ENCODE measurements around the gene ATP2A1. TPM values are rescaled to one million over a fixed set of nuclear protein-coding genes. Genes with fewer than 3 reads are reported as not detected.
"Not testable (repeated sequence)": the region's sequence is repeated elsewhere in the genome, so short reads cannot be mapped to it uniquely, and the experiment has no call there.

ATP2A1 gene
- total and polyA plus RNA-seq, 5 donors from 2014 or later: 1.4 TPM; not detected in 4

DNA sequence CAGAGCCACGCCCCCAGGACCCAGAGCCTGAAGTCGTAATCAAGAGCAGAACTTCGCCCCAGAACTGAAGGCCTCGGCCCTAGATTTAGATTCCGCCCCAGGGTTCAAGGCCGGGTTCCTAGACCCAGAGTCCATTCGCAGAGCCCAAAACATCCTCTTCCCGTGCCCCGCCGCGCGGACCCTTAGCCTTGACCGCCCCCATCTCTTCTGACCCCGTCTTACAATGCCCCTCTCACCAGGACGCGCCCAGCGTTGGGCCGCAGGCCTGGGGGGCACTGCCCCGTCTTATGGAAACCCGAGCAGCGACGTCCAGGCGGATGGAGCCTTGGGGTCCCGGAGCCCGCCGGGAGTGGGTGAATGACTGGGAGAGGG is 58.5 kb downstream of the ATP2A1 start:
- Histone ChIP-seq H3K4me3 (ENCODE audit: low read depth, low read length) (no peak overlapping the region), H3K9me3 (ENCODE audit: control insufficient read depth in 2 of 2, low read length in 2 of 2) (no peaks in the 10 kb centered on the region), H3K4me1 (ENCODE audit: control insufficient read depth, insufficient read depth, low read length, poor library complexity, severe bottlenecking) (peaks cover 9% of the 10 kb centered on the region), H3K27me3 (ENCODE audit: control insufficient read depth, insufficient read depth, low read length) (no peaks in the 10 kb centered on the region), H3K36me3 (ENCODE audit: control insufficient read depth, insufficient read depth, low read length) (no peaks in the 10 kb centered on the region), H3K27ac (ENCODE audit: insufficient read depth, low read length, poor library complexity, severe bottlenecking) (no peak overlapping the region)
- no peak for ATAC-seq (ENCODE audit: low read depth in 2 of 2)
- peaks cover 0 to 22% (median 14%) of the 10 kb centered on the region in 4 donors for H3K4me1 Mint-ChIP-seq
- DNase-seq: no peak
- H3K36me3 Mint-ChIP-seq: no peaks in the 10 kb centered on the region
- peak overlapping the region in 3 of 4 donors; percentile 31 to 80 (median 59) for H3K4me3 Mint-ChIP-seq
- no peaks in the 10 kb centered on the region for H3K9me3 Mint-ChIP-seq
- peak overlapping the region in 2 of 3 donors; percentile 43 to 52 for H3K27ac Mint-ChIP-seq
- peaks cover 22% of the 10 kb centered on the region for H3K27me3 Mint-ChIP-seq

DNA sequence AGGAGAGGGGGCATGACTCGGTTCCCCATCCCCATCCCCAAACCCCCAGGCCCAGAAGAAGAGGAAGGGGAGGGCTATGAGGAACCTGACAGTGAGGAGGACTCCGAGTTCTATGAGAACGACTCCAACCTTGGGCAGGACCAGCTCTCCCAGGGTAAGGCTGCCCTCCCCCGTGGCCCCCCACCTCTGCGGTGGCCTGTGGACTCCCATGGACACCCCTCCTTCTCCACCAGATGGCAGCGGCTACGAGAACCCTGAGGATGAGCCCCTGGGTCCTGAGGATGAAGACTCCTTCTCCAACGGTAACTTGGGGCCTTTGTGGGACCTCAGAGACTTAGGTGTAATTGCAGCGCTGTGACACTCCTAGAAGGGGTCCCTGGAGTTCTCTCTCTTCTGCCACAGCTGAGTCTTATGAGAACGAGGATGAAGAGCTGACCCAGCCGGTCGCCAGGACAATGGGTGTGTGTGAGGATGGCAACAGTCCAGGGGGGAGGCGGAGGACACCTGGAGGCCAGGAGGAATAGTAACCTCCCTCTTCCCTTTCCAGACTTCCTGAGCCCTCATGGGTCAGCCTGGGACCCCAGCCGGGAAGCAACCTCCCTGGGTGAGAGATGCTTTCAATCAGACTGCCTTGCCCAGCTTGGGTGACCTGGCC is 59.1 kb downstream of the ATP2A1 start:
- no peaks in the 10 kb centered on the region for H3K36me3 Mint-ChIP-seq
- H3K9me3 ChIP-seq (ENCODE audit: control insufficient read depth in 2 of 2, low read length in 2 of 2): no peaks in the 10 kb centered on the region
- no peaks in the 10 kb centered on the region for H3K36me3 ChIP-seq (ENCODE audit: control insufficient read depth, insufficient read depth, low read length)
- no peak overlapping the region for H3K27ac Mint-ChIP-seq
- DNase-seq (no peak), ATAC-seq (ENCODE audit: low read depth in 2 of 2) (no peak)
- H3K4me3 ChIP-seq (ENCODE audit: low read depth, low read length): no peak overlapping the region
- peaks cover 0 to 22% (median 14%) of the 10 kb centered on the region in 4 donors for H3K4me1 Mint-ChIP-seq
- no peaks in the 10 kb centered on the region for H3K27me3 ChIP-seq (ENCODE audit: control insufficient read depth, insufficient read depth, low read length)
- no peaks in the 10 kb centered on the region for H3K9me3 Mint-ChIP-seq
- peaks cover 9% of the 10 kb centered on the region for H3K4me1 ChIP-seq (ENCODE audit: control insufficient read depth, insufficient read depth, low read length, poor library complexity, severe bottlenecking)
- H3K27me3 Mint-ChIP-seq: peaks cover 22% of the 10 kb centered on the region
- no peak overlapping the region for H3K4me3 Mint-ChIP-seq
- no peak overlapping the region for H3K27ac ChIP-seq (ENCODE audit: insufficient read depth, low read length, poor library complexity, severe bottlenecking)

DNA sequence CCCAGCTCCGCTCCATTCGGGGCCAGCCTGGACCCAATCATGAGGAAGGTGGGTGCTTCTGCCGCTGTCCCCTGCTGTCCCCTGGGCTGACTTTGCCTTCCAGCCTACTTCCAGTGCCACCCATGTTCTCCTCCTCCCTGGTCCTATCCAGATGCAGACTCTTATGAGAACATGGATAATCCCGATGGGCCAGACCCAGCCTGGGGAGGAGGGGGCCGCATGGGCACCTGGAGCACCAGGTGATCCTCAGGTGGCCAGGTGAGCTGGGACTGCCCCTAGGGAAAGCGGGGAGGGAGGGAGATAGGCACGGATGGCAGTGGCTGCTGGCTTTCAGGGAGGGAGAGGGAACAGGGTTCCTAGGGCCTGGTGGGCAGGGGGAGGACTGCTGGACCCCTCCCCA is 60.4 kb downstream of the ATP2A1 start:
- H3K4me3 ChIP-seq (ENCODE audit: low read depth, low read length): no peak overlapping the region
- Mint-ChIP-seq H3K9me3 (no peaks in the 10 kb centered on the region), H3K4me3 (no peak overlapping the region), H3K4me1 (peaks cover 0 to 22% (median 14%) of the 10 kb centered on the region in 4 donors), H3K27ac (no peak overlapping the region), H3K27me3 (peaks cover 26% of the 10 kb centered on the region), H3K36me3 (no peaks in the 10 kb centered on the region)
- no peaks in the 10 kb centered on the region for H3K27me3 ChIP-seq (ENCODE audit: control insufficient read depth, insufficient read depth, low read length)
- DNase-seq: no peak
- H3K36me3 ChIP-seq (ENCODE audit: control insufficient read depth, insufficient read depth, low read length): no peaks in the 10 kb centered on the region
- ATAC-seq (ENCODE audit: low read depth in 2 of 2): no peak
- no peaks in the 10 kb centered on the region for H3K9me3 ChIP-seq (ENCODE audit: control insufficient read depth in 2 of 2, low read length in 2 of 2)
- H3K4me1 ChIP-seq (ENCODE audit: control insufficient read depth, insufficient read depth, low read length, poor library complexity, severe bottlenecking): peaks cover 9% of the 10 kb centered on the region
- no peak overlapping the region for H3K27ac ChIP-seq (ENCODE audit: insufficient read depth, low read length, poor library complexity, severe bottlenecking)

DNA sequence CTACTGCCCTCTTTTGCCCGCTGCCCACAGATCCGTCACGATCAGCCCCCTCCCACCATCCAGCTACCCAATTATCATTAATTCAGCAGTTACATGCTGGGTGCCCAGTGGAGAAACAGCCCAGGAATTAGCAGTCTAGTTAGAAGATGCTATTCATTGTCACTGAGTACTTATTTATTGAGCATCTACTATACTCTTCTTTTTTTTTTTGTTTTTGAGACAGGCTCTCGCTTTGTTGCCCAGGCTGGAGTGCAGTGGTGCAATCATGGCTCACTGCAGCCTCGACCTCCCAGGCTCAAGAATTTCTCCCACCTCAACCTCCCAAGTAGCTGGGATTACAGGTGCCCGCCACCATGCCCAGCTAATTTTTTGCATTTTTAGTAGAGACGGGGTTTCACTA is 61.5 kb downstream of the ATP2A1 start:
- not testable (repeated sequence) for H3K4me1 ChIP-seq (ENCODE audit: control insufficient read depth, insufficient read depth, low read length, poor library complexity, severe bottlenecking); H3K27ac Mint-ChIP-seq; H3K27ac ChIP-seq (ENCODE audit: insufficient read depth, low read length, poor library complexity, severe bottlenecking); DNase-seq; H3K36me3 Mint-ChIP-seq; H3K4me3 ChIP-seq (ENCODE audit: low read depth, low read length); H3K27me3 ChIP-seq (ENCODE audit: control insufficient read depth, insufficient read depth, low read length); H3K36me3 ChIP-seq (ENCODE audit: control insufficient read depth, insufficient read depth, low read length); H3K9me3 ChIP-seq (ENCODE audit: control insufficient read depth in 2 of 2, low read length in 2 of 2); H3K4me3 Mint-ChIP-seq; H3K9me3 Mint-ChIP-seq; ATAC-seq (ENCODE audit: low read depth in 2 of 2)
- H3K4me1 Mint-ChIP-seq: peaks cover 0 to 19% (median 12%) of the 10 kb centered on the region in 4 donors
- H3K27me3 Mint-ChIP-seq: peaks cover 30% of the 10 kb centered on the region

DNA sequence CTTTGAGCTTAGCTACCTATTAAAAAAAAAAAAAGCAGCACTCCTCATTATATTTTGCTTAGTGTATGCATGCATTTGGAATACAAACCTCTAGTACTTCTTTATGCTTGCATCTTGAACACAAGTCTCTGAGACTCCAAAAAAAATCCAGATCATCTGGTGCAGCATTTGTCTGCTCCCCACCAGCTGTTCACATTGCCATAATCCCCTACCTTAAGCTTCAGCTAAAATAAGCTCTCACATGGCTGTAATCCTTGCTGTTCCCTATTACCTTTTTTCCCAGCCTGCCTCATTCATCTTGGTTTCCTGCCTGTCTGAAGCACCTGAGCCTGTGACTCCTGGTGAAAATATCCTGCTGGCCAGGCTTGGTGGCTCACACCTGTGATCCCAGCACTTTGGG is 65.0 kb downstream of the ATP2A1 start:
- Mint-ChIP-seq H3K27me3 (peaks cover 21% of the 10 kb centered on the region), H3K4me1 (peaks cover 0 to 11% (median 8%) of the 10 kb centered on the region in 4 donors), H3K27ac (no peak overlapping the region), H3K9me3 (peaks cover 0 to 3% (median 0%) of the 10 kb centered on the region in 7 donors), H3K4me3 (no peak overlapping the region), H3K36me3 (no peaks in the 10 kb centered on the region)
- H3K4me1 ChIP-seq (ENCODE audit: control insufficient read depth, insufficient read depth, low read length, poor library complexity, severe bottlenecking): peaks cover 8% of the 10 kb centered on the region
- ATAC-seq (ENCODE audit: low read depth in 2 of 2): no peak
- H3K27ac ChIP-seq (ENCODE audit: insufficient read depth, low read length, poor library complexity, severe bottlenecking): no peak overlapping the region
- H3K9me3 ChIP-seq (ENCODE audit: control insufficient read depth in 2 of 2, low read length in 2 of 2): no peaks in the 10 kb centered on the region
- DNase-seq: no peak
- H3K36me3 ChIP-seq (ENCODE audit: control insufficient read depth, insufficient read depth, low read length): no peaks in the 10 kb centered on the region
- no peak overlapping the region for H3K4me3 ChIP-seq (ENCODE audit: low read depth, low read length)
- no peaks in the 10 kb centered on the region for H3K27me3 ChIP-seq (ENCODE audit: control insufficient read depth, insufficient read depth, low read length)

DNA sequence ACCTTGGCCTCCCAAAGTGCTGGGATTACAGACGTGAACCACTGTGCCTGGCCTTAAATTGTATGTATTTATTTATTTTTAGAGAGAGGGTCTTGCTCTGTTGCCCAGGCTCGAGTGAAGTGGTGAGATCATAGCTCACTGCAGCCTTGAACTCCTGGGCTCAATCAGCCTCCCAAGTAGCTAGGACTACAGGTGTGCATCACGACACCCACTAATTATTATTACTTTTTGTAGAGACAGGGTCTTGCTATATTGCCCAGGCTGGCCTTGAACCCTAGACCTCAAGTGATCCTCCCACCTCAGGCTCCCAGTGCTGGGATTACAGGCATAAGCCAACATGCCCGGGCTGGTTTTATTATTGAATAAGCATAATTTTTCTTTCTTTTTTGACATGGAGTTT is 68.4 kb downstream of the ATP2A1 start:
- peaks cover 2 to 22% (median 13%) of the 10 kb centered on the region in 4 donors for H3K4me1 Mint-ChIP-seq
- DNase-seq (no peak), ATAC-seq (ENCODE audit: low read depth in 2 of 2) (no peak)
- Histone ChIP-seq H3K27me3 (ENCODE audit: control insufficient read depth, insufficient read depth, low read length) (no peaks in the 10 kb centered on the region), H3K9me3 (ENCODE audit: control insufficient read depth in 2 of 2, low read length in 2 of 2) (no peaks in the 10 kb centered on the region), H3K27ac (ENCODE audit: insufficient read depth, low read length, poor library complexity, severe bottlenecking) (no peak overlapping the region), H3K36me3 (ENCODE audit: control insufficient read depth, insufficient read depth, low read length) (no peaks in the 10 kb centered on the region), H3K4me1 (ENCODE audit: control insufficient read depth, insufficient read depth, low read length, poor library complexity, severe bottlenecking) (peaks cover 15% of the 10 kb centered on the region), H3K4me3 (ENCODE audit: low read depth, low read length) (no peak overlapping the region)
- peaks cover 4% of the 10 kb centered on the region for H3K36me3 Mint-ChIP-seq
- H3K27ac Mint-ChIP-seq: no peak overlapping the region
- no peak overlapping the region for H3K4me3 Mint-ChIP-seq
- H3K9me3 Mint-ChIP-seq: peaks cover 0 to 3% (median 0%) of the 10 kb centered on the region in 7 donors
- peaks cover 13% of the 10 kb centered on the region for H3K27me3 Mint-ChIP-seq

DNA sequence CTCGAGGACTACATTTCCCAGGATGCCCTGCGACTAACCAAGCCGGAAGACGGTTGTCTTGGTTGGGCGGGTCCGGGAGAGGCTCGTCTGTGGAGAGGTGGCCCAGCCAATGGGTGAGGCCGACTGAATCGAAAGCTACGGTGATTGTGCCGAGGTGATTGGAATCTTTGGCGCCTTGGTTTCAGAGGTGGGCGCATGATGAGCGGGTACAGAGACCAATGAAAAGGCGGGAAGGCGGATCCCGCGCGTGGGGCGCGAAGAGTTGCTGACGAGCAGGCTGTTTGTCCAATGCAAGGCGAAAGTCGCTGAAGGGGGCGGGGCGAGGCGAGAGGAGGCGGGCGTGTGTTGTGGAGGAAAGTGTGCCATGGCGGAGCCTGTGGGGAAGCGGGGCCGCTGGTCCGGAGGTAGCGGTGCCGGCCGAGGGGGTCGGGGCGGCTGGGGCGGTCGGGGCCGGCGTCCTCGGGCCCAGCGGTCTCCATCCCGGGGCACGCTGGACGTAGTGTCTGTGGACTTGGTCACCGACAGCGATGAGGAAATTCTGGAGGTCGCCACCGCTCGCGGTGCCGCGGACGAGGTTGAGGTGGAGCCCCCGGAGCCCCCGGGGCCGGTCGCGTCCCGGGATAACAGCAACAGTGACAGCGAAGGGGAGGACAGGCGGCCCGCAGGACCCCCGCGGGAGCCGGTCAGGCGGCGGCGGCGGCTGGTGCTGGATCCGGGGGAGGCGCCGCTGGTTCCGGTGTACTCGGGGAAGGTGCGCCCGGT is 72.5 kb downstream of the ATP2A1 start, which contains the start of gene NFATC2IP:
TSS of gene NFATC2IP (plus strand) at position 290 of the 762 bp plus-strand sequence. CDS start at position 365, 75 bp downstream.
- Mint-ChIP-seq H3K27ac (peak within 1 kb of the TSS; percentile 80 to 95 (median 95)), H3K27me3 (peaks cover 1% of the 10 kb centered on the region), H3K4me3 (peak within 1 kb of the TSS; percentile 90 to 98 (median 94)), H3K36me3 (peaks cover 11% of the 10 kb centered on the region), H3K9me3 (peaks cover 0 to 2% (median 0%) of the 10 kb centered on the region in 7 donors), H3K4me1 (peaks cover 5 to 40% (median 25%) of the 10 kb centered on the region in 4 donors)
- Histone ChIP-seq H3K27me3 (ENCODE audit: control insufficient read depth, insufficient read depth, low read length) (no peaks in the 10 kb centered on the region), H3K4me1 (ENCODE audit: control insufficient read depth, insufficient read depth, low read length, poor library complexity, severe bottlenecking) (peaks cover 27% of the 10 kb centered on the region), H3K4me3 (ENCODE audit: low read depth, low read length) (peak within 1 kb of the TSS; percentile 67), H3K36me3 (ENCODE audit: control insufficient read depth, insufficient read depth, low read length) (peaks cover 22% of the 10 kb centered on the region), H3K27ac (ENCODE audit: insufficient read depth, low read length, poor library complexity, severe bottlenecking) (peak within 1 kb of the TSS; percentile 74), H3K9me3 (ENCODE audit: control insufficient read depth in 2 of 2, low read length in 2 of 2) (no peaks in the 10 kb centered on the region)
- peak; percentile 96 to 97 for ATAC-seq (ENCODE audit: low read depth in 2 of 2)
- peak; percentile 99 to 100 (median 100) for DNase-seq
